ENCODE measurements around the gene CBX7.

GRCh38 chr22:39129746-39130145, 22.7 kb downstream of the CBX7 start:
- no peak for TF ChIP-seq MAX (IDR thresholded peaks at IDR 0.05)
- no peak for TF ChIP-seq CTCF (IDR thresholded peaks at IDR 0.05; ENCODE audit: low read depth, low read length, missing input control)
- TF ChIP-seq REST (IDR thresholded peaks at IDR 0.05), result no peak
- no peak for TF ChIP-seq RXRA (IDR thresholded peaks at IDR 0.05)
- no peak for TF ChIP-seq ATF3 (IDR thresholded peaks at IDR 0.05)
- TF ChIP-seq GABPA (IDR thresholded peaks at IDR 0.05 in 1 of 2, conservative IDR thresholded peaks at IDR 0.05 in 1 of 2), result no peak
